ENCODE measurements around the gene SMAD3. TPM values are rescaled to one million over a fixed set of nuclear protein-coding genes. Genes with fewer than 3 reads are reported as not detected.

The SMAD3 gene
- total and polyA plus RNA-seq, 2 of the 8 experiments (the other 6 are each of a cell fraction or from before 2014, with no cell fraction given), result 10.1 to 12.4 TPM

DNA sequence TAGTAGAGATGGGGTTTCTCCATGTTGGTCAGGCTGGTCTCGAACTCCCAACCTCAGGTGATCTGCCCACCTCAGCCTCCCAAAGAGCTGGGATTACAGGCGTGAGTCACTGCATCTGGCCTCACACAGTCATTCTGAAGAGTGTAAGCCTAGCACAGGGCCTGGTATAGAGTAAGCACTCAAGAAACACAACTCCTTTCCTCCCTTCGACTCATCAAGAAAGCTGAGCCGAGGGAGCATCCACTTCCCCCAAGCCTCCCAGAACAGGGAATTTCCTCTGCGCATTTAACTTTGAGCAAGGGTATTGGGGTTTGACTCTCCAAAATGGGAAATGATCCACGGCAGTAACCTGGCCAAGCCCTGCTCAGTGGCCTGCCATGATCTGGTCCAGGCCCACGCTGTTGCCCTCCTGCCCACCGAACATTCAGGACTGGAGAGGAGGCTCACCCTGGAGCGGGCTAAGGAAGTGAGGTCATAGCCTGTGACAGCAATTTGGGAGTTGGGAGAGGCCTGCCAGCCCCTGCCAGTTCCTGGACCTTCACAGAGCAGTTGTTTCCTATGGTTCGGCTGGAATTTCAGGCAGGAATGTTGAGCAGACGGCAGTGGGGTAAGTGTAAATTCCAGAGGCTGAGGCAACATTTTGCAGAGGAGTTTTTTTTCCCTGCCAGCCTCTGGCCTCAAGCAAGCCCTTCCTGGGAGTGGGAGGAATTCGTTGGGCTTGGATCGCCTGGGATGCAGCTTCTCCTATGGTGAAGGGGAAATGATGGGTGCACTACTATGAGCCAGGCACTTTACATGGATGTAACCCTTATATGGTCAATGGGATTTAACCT, 21.2 kb upstream of the SMAD3 start (continued):
- no peak for TF ChIP-seq EZH2 (IDR thresholded peaks at IDR 0.05; ENCODE audit: low read depth, low read length, severe bottlenecking)
- TF ChIP-seq RBBP5 (IDR thresholded peaks at IDR 0.05; ENCODE audit: borderline replicate concordance, low read depth, low read length), result no peak
- TF ChIP-seq, protein P1, sequence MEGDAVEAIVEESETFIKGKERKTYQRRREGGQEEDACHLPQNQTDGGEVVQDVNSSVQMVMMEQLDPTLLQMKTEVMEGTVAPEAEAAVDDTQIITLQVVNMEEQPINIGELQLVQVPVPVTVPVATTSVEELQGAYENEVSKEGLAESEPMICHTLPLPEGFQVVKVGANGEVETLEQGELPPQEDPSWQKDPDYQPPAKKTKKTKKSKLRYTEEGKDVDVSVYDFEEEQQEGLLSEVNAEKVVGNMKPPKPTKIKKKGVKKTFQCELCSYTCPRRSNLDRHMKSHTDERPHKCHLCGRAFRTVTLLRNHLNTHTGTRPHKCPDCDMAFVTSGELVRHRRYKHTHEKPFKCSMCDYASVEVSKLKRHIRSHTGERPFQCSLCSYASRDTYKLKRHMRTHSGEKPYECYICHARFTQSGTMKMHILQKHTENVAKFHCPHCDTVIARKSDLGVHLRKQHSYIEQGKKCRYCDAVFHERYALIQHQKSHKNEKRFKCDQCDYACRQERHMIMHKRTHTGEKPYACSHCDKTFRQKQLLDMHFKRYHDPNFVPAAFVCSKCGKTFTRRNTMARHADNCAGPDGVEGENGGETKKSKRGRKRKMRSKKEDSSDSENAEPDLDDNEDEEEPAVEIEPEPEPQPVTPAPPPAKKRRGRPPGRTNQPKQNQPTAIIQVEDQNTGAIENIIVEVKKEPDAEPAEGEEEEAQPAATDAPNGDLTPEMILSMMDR (IDR thresholded peaks at IDR 0.05; ENCODE audit: control extremely low read depth in 1 of 3, insufficient read depth in 1 of 3, low read depth in 1 of 3, low read length in 3 of 3), result no peak
- no peak for TF ChIP-seq CHD2 (IDR thresholded peaks at IDR 0.05; ENCODE audit: low read length)
- no peak for TF ChIP-seq ZNF274 (IDR thresholded peaks at IDR 0.05; ENCODE audit: borderline replicate concordance, extremely low read depth, low read length)
- TF ChIP-seq ASH2L (IDR thresholded peaks at IDR 0.05; ENCODE audit: low read length), result peak; percentile 56
- peak; percentile 40; the same call in 1 of the 2 replicates for TF ChIP-seq CREB1 (IDR thresholded peaks at IDR 0.05)
- TF ChIP-seq, protein P2, sequence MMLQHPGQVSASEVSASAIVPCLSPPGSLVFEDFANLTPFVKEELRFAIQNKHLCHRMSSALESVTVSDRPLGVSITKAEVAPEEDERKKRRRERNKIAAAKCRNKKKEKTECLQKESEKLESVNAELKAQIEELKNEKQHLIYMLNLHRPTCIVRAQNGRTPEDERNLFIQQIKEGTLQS (IDR thresholded peaks at IDR 0.05; ENCODE audit: insufficient read depth, low read depth, low read length), result peak; percentile 78
- TF ChIP-seq KDM1A (IDR thresholded peaks at IDR 0.05; ENCODE audit: borderline replicate concordance, low read length), result no peak
- TF ChIP-seq RAD21 (IDR thresholded peaks at IDR 0.05 in 1 of 2, conservative IDR thresholded peaks at IDR 0.05 in 1 of 2; ENCODE audit: low read depth in 2 of 2, low read length in 2 of 2), result no peak; a peak in 1 of 4 replicates
- no peak for TF ChIP-seq CTBP2 (IDR thresholded peaks at IDR 0.05; ENCODE audit: borderline replicate concordance, insufficient read depth, insufficient read length, low read length)
- TF ChIP-seq RFX5 (IDR thresholded peaks at IDR 0.05; ENCODE audit: borderline replicate concordance, low read depth, low read length), result no peak
- no peak for TF ChIP-seq HDAC6 (IDR thresholded peaks at IDR 0.05; ENCODE audit: low read depth, low read length)
- no peak for TF ChIP-seq SP4 (IDR thresholded peaks at IDR 0.05; ENCODE audit: low read length)

Measured in H1 (cell line).